ENCODE measurements around the gene FKBP5. TPM values are rescaled to one million over a fixed set of nuclear protein-coding genes. Genes with fewer than 3 reads are reported as not detected.

Gene FKBP5
- total and polyA plus RNA-seq, 2 donors (not counting 1 experiment from before 2014, with no cell fraction given), result 2.8 to 7.4 TPM

DNA sequence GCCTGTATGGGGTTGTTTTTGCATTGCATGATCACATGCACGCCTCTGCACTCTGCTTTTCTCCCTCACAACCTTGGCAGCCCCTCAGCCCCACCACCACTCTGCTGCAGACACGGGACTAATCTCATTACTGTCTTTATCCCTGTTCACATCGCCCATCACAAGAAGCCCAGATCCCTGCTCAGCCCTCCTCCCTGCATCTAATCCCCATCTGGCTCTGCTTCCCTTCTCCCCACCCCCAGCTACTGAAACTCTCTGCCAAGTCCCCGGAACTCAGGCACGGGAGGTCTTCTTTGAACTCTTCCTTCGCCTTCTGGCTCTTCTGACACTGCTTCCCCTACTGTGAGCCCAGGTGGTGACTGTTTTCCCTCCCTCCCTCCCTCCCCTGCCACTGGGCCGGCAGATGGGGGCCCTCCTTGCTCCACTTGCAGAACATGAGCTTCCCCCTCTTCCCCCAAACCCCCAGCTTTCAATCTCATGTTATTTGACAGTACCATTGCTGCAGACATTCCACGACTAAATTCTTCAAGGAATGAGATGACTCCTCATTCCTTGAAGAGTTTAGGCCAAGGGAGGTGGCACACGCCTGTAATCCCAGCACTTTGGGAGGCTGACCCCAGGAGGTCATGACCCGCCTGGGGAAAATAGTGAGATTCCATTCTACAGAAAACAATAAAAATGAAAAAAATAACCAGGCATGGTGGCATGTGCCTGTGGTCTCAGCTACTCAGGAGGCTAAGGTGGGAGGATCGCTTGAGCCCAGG, 154.1 kb downstream of the FKBP5 start:
- peaks cover 0 to 5% (median under 1%) of the 10 kb centered on the region in 4 experiments for H3K27me3 ChIP-seq (replicated peaks in 1 of 4; ENCODE audit: control extremely low read depth in 1 of 4, control insufficient read depth in 3 of 4, insufficient read depth in 4 of 4, low read length in 3 of 4)
- intact Hi-C loops (cut with micrococcal nuclease), result no loop called here
- no peaks in the 10 kb centered on the region for H3K36me3 ChIP-seq (replicated peaks in 1 of 2; ENCODE audit: control extremely low read depth in 1 of 2, control insufficient read depth in 1 of 2, extremely low read depth in 1 of 2, insufficient read depth in 2 of 2, low read length in 1 of 2)
- peaks cover 19% of the 10 kb centered on the region for H3K27me3 Mint-ChIP-seq
- no peak overlapping the region for H3K9ac ChIP-seq (ENCODE audit: low read length)
- H3K79me2 ChIP-seq (ENCODE audit: control insufficient read depth, insufficient read depth, low read length), result no peaks in the 10 kb centered on the region
- H3K4me2 ChIP-seq (replicated peaks; ENCODE audit: low read depth, low read length, poor library complexity, severe bottlenecking), result no peak overlapping the region
- no peak overlapping the region for H3K4me3 Mint-ChIP-seq
- POLR2A ChIA-PET, result no interaction called here
- H3K27ac Mint-ChIP-seq, result no peak overlapping the region
- H3K9me3 Mint-ChIP-seq (ENCODE audit: insufficient read depth), result no peaks in the 10 kb centered on the region
- H3K9me3 ChIP-seq (ENCODE audit: control extremely low read depth in 1 of 3, control insufficient read depth in 2 of 3, insufficient read depth in 1 of 3, low read length in 2 of 3), result no peaks in the 10 kb centered on the region
- H3K4me1 Mint-ChIP-seq, result no peaks in the 10 kb centered on the region
- WGBS (ENCODE audit: insufficient coverage), result 43% methylated on average over 9 of the region's 11 CpGs
- no peak for DNase-seq
- no peak for ATAC-seq (ENCODE audit: low read depth)
- no peak overlapping the region for H2AFZ ChIP-seq (ENCODE audit: insufficient read depth, low read depth, low read length, poor library complexity, severe bottlenecking)
- H3K27ac ChIP-seq (ENCODE audit: low read length in 2 of 2), result no peak overlapping the region
- no peaks in the 10 kb centered on the region for H4K20me1 ChIP-seq (ENCODE audit: control insufficient read depth, insufficient read depth, low read length, poor library complexity, severe bottlenecking)
- CTCF ChIA-PET, result interaction anchor here (2.2 kb wide), 1 partner anchor 11 kb away, joined by 10 read pairs; no protein-coding TSS in a partner anchor
- H3K4me1 ChIP-seq (ENCODE audit: control insufficient read depth in 2 of 2, insufficient read depth in 2 of 2, low read length in 2 of 2), result no peaks in the 10 kb centered on the region
- TF ChIP-seq EZH2 (IDR thresholded peaks at IDR 0.05; ENCODE audit: borderline replicate concordance, insufficient read depth, low read depth, low read length, poor library complexity, severe bottlenecking), result no peak
- H3K4me3 ChIP-seq (ENCODE audit: control extremely low read depth in 1 of 5, extremely low read depth in 1 of 5, insufficient read depth in 1 of 5, low read depth in 2 of 5, low read length in 4 of 5), result no peak overlapping the region

DNA sequence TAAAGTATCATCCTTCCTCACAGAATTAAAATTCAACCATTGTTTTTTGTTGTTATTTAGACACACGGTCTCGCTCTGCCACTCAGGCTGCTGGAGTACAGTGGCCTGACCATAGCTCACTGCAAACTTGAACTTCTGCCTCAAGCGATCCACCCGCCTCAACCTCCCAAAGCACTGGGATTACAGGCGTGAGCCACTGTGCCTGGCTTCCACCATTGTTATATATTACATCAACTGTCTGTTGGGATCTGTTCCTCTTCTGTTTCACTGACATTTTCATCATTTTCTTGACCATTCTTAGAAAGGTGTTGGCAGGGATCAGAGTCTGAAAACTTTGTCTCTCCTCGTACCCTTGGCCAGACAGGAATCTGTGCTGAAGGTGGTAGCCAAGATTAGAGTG, 154.7 kb downstream of the FKBP5 start:
- no peaks in the 10 kb centered on the region for H3K9me3 ChIP-seq (ENCODE audit: control extremely low read depth in 1 of 3, control insufficient read depth in 2 of 3, insufficient read depth in 1 of 3, low read length in 2 of 3)

More for the DNA sequence above, 154.7 kb downstream of the FKBP5 start:
- no peak overlapping the region for H3K27ac Mint-ChIP-seq
- Histone ChIP-seq H3K27ac (ENCODE audit: low read length in 2 of 2) (no peak overlapping the region), H3K27me3 (replicated peaks in 1 of 4; ENCODE audit: control extremely low read depth in 1 of 4, control insufficient read depth in 3 of 4, insufficient read depth in 4 of 4, low read length in 3 of 4) (peaks cover 0 to 5% (median under 1%) of the 10 kb centered on the region in 4 experiments), H3K4me3 (ENCODE audit: control extremely low read depth in 1 of 5, extremely low read depth in 1 of 5, insufficient read depth in 1 of 5, low read depth in 2 of 5, low read length in 4 of 5) (no peak overlapping the region), H4K20me1 (ENCODE audit: control insufficient read depth, insufficient read depth, low read length, poor library complexity, severe bottlenecking) (no peaks in the 10 kb centered on the region), H3K79me2 (ENCODE audit: control insufficient read depth, insufficient read depth, low read length) (no peaks in the 10 kb centered on the region), H3K4me1 (ENCODE audit: control insufficient read depth in 2 of 2, insufficient read depth in 2 of 2, low read length in 2 of 2) (no peaks in the 10 kb centered on the region), H3K4me2 (replicated peaks; ENCODE audit: low read depth, low read length, poor library complexity, severe bottlenecking) (no peak overlapping the region), H3K9ac (ENCODE audit: low read length) (no peak overlapping the region), H2AFZ (ENCODE audit: insufficient read depth, low read depth, low read length, poor library complexity, severe bottlenecking) (no peak overlapping the region), H3K36me3 (replicated peaks in 1 of 2; ENCODE audit: control extremely low read depth in 1 of 2, control insufficient read depth in 1 of 2, extremely low read depth in 1 of 2, insufficient read depth in 2 of 2, low read length in 1 of 2) (no peaks in the 10 kb centered on the region)
- H3K27me3 Mint-ChIP-seq, result peaks cover 19% of the 10 kb centered on the region
- CTCF ChIA-PET, result interaction anchor here (2.2 kb wide), 1 partner anchor 11 kb away, joined by 10 read pairs; no protein-coding TSS in a partner anchor
- DNase-seq (no peak), ATAC-seq (ENCODE audit: low read depth) (no peak)
- TF ChIP-seq, protein P1, sequence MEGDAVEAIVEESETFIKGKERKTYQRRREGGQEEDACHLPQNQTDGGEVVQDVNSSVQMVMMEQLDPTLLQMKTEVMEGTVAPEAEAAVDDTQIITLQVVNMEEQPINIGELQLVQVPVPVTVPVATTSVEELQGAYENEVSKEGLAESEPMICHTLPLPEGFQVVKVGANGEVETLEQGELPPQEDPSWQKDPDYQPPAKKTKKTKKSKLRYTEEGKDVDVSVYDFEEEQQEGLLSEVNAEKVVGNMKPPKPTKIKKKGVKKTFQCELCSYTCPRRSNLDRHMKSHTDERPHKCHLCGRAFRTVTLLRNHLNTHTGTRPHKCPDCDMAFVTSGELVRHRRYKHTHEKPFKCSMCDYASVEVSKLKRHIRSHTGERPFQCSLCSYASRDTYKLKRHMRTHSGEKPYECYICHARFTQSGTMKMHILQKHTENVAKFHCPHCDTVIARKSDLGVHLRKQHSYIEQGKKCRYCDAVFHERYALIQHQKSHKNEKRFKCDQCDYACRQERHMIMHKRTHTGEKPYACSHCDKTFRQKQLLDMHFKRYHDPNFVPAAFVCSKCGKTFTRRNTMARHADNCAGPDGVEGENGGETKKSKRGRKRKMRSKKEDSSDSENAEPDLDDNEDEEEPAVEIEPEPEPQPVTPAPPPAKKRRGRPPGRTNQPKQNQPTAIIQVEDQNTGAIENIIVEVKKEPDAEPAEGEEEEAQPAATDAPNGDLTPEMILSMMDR (IDR thresholded peaks at IDR 0.05), result no peak
- TF ChIP-seq EZH2 (IDR thresholded peaks at IDR 0.05; ENCODE audit: borderline replicate concordance, insufficient read depth, low read depth, low read length, poor library complexity, severe bottlenecking), result no peak
- no peaks in the 10 kb centered on the region for H3K9me3 Mint-ChIP-seq (ENCODE audit: insufficient read depth)
- WGBS (ENCODE audit: insufficient coverage), result 86% methylated on average over 5 of the region's 6 CpGs
- POLR2A ChIA-PET, result no interaction called here
- H3K4me3 Mint-ChIP-seq, result no peak overlapping the region
- intact Hi-C loops (cut with micrococcal nuclease), result no loop called here
- no peaks in the 10 kb centered on the region for H3K4me1 Mint-ChIP-seq

All from B cell (primary cell).